GM21825 (cell line): ENCODE measurements around the gene PTPRT.

Experiments
- ATAC-seq: cut with Tn5 transposase; IDR thresholded peaks from one replicate; pipeline ENCODE4 v1.9.1; 2021; ENCODE audit warnings: mild to moderate bottlenecking, moderate library complexity; ENCODE audit not compliant: unreplicated experiment

The PTPRT gene

GRCh38 chr20:43189554-43190331 lies at the start of gene PTPRT:
Gene PTPRT, minus strand, starts transcription at chr20:43189906. Its CDS starts 173 bp downstream, at chr20:43189733.
- ATAC-seq, result no peak

GRCh38 chr20:43238833-43239232 lies 49.1 kb upstream of the PTPRT start:
- no peak for ATAC-seq

- no peak for ATAC-seq
Measured at GRCh38 chr20:43238266-43238665, 48.6 kb upstream of the PTPRT start.

- ATAC-seq, result no peak
Measured at GRCh38 chr20:43237651-43238168, 48.0 kb upstream of the PTPRT start.

- no peak for ATAC-seq
Measured at GRCh38 chr20:43235998-43236397, 46.3 kb upstream of the PTPRT start.

- no peak for ATAC-seq
Measured at GRCh38 chr20:43231829-43232228, 42.1 kb upstream of the PTPRT start.

- no peak for ATAC-seq
Measured at GRCh38 chr20:43229696-43230095, 40.0 kb upstream of the PTPRT start.

GRCh38 chr20:43220612-43221011 lies 30.9 kb upstream of the PTPRT start:
- ATAC-seq, result no peak

GRCh38 chr20:43210901-43211300 lies 21.2 kb upstream of the PTPRT start:
- ATAC-seq, result no peak

- ATAC-seq, result no peak
Measured at GRCh38 chr20:43209831-43210230, 20.1 kb upstream of the PTPRT start.

GRCh38 chr20:43205699-43206098 lies 16.0 kb upstream of the PTPRT start:
- ATAC-seq, result no peak

GRCh38 chr20:43202100-43202499 lies 12.4 kb upstream of the PTPRT start:
- no peak for ATAC-seq

GRCh38 chr20:43198607-43199006 lies 8.9 kb upstream of the PTPRT start:
- no peak for ATAC-seq

GRCh38 chr20:43196243-43196642 lies 6.5 kb upstream of the PTPRT start:
- no peak for ATAC-seq

- no peak for ATAC-seq
Measured at GRCh38 chr20:43194137-43194536, 4.4 kb upstream of the PTPRT start.

GRCh38 chr20:43193443-43193842 lies 3.7 kb upstream of the PTPRT start:
- no peak for ATAC-seq

- no peak for ATAC-seq
Measured at GRCh38 chr20:43191946-43192863, 2.5 kb upstream of the PTPRT start.

GRCh38 chr20:43191143-43191542 lies 1.4 kb upstream of the PTPRT start:
- no peak for ATAC-seq

GRCh38 chr20:43190332-43190953 lies 737 bp upstream of the PTPRT start:
- ATAC-seq, result no peak

- no peak for ATAC-seq
Measured at GRCh38 chr20:43188861-43189553, 699 bp downstream of the PTPRT start.

- no peak for ATAC-seq
Measured at GRCh38 chr20:43188234-43188653, 1.5 kb downstream of the PTPRT start.
